Keratinocyte (primary cell): ENCODE data around the gene RRAGC.

Source experiments
- CTCF ChIP-seq, 3 experiments: IDR thresholded peaks in 1 of 3; conservative IDR thresholded peaks in 1 of 3; optimal IDR thresholded peaks in 1 of 3; 2 replicates in 2 of 3; 3 replicates in 1 of 3; pipeline versions ENCODE3 to v1.5.1; 2011; ENCODE audit warnings: low read length in 3 of 3, mild to moderate bottlenecking in 3 of 3, moderate library complexity in 2 of 3, control low read depth in 1 of 3, inconsistent platforms in 1 of 3; ENCODE audit not compliant: insufficient read depth in 2 of 3; ENCODE audit errors: extremely low read depth in 1 of 3
- EZH2 ChIP-seq: IDR thresholded peaks from one replicate; pipeline ENCODE4 v1.6.1; 2012; ENCODE audit warnings: inconsistent platforms, mild to moderate bottlenecking, low read length, moderate library complexity

GRCh38 chr1:38819516-38819915 is 40.1 kb downstream of the RRAGC start:
- TF ChIP-seq EZH2 (no peak), CTCF (optimal IDR thresholded peaks at IDR 0.05 in 1 of 3, IDR thresholded peaks at IDR 0.05 in 1 of 3, conservative IDR thresholded peaks at IDR 0.05 in 1 of 3; ENCODE audit: extremely low read depth in 1 of 3, insufficient read depth in 2 of 3, low read length in 3 of 3) (no peak)
